Dedifferentiated amniotic fluid mesenchymal stem cell (primary cell): ENCODE results near the gene PAOX.
A peak's percentile ranks its signal among the peaks of the same experiment; 100 is the strongest.
"Not testable (repeated sequence)": the region's sequence is repeated elsewhere in the genome, so short reads cannot be mapped to it uniquely, and the experiment has no call there.

ENCODE experiments used
- DNase-seq: peaks from one replicate; pipeline ENCODE4 v3.0.0-alpha.2; 2016; ENCODE audit errors: extremely low spot score

The PAOX gene

GRCh38 chr10:133364645-133365431 lies 14.2 kb upstream of the PAOX start:
- DNase-seq: no peak

DNA sequence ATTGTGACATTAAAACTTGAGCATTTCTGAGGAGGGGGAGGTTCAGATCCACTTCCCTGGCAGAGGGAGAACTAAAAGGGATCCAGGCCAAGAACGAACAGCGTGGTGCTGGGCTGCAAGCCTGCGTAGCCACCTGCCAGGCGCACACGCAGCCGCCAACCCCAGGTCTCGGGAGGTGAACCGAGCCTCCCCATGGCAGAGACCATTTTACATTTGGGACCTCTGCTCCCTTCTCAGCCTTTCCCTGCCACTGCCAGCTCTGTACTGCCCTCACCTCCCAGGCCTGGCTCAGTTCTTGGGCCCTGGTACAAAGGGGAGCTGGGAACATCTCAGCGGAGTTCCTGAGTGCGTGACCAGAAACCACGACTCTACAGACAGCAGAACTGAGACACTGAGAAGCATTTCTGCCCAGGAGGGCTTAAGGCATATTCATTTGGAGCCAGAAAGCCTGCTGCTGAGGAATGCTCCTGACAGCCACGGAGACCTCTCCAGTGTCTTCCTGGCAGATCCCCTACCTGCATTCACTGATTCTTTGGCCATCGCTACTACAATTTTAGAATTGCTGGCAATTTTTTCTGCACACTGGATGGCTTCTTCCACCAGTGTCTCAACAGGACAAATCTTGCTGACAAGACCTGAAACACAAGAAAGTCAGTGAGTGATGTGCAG lies 13.5 kb upstream of the PAOX start:
- DNase-seq: no peak

DNA sequence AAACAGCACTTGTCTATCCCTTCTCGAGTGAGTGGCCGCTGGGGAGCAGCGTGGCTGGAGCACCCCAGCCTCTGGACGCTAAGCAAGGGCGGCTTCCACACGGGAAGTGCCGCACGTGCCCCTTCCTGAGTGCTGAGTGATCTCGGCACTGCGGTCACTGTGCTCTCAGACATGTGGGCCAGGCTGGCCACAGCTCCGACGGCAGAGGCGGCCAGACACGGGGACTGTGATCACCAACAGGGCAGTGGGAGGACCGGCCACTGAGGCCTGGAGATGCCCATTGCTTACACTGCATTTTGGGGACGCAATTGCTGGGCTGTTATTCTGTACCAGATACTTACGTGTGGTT lies 13.0 kb upstream of the PAOX start:
- DNase-seq: no peak

DNA sequence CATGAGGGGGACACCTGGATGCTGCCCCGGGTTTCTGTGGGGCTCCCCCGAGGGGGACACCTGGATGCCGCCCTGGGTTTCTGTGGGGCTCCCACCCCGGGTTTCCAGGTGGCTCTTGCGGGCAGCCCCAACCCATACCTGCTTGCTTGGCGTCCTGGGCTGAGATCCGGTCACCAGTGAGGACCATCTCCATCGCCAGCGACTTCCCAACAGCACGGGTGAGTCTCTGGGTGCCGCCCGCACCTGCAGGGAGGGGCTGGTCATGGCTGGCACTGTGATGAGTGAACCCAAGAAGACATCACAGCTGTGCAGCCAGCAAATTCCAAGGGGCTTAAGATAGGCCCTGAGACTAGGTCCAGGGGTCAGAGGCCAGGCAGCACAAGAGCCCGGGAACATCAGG lies 12.3 kb upstream of the PAOX start:
- no peak for DNase-seq

- not testable (repeated sequence) for DNase-seq
Measured at GRCh38 chr10:133367461-133367860, 11.6 kb upstream of the PAOX start.

GRCh38 chr10:133368153-133368552 lies 10.9 kb upstream of the PAOX start:
- no peak for DNase-seq

DNA sequence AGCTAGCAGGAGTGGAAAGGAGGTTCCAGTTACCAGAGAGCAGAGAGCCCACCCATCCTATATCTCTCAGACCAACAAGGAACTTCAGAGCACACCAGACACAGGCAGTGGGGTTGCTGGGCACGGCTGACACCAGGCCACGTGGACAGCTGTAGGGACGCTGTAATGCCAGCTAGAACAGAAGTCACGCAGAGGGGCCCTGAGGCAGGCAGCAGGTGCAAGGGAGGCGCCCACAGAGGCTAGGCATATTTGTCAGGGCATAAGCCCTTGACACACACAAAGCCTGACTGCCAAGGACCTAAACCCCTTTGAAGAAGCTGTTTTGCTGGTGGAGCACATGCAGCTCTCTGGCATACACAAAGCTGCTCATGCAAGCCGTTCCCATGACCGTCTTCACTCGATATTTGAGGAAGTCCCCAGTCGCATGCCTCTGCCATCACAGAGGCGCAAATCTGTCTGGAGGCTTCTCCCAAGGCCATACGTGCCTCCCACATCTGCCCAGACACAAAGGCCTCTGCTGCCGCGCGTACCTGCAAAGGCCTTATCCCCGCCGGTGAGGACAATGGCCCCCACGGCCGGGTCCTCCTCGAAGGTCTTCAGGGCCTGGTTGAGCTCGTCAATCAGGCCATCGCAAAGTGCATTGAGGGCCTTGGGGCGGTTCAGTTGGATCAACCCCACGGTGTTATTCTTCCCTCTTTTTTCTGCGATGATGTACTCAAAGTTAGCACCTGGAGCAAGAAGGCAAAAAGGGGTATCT lies 8.9 kb upstream of the PAOX start:
- DNase-seq: no peak

DNA sequence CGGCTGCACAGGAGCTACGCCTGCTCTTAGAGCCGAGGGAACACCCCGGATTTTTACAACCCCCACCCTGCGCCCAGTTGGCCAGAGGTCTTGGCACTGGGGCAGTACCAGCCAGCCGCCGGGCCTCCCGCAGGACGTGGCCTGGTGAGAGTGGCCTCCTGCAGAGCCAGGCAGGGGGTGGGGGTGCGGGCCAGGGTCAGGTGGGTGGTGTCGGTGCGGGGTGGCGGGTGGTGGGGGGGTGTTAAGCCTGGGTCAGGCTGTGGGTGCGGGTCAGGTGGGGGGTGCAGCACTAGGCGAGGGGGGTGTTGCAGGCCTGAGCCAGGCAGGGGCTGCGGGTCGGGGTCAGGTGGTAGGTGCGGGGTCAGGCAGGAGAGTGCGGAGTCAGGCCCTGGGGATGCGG lies 6.6 kb upstream of the PAOX start:
- no peak for DNase-seq

- peak; percentile 86 for DNase-seq
Measured at GRCh38 chr10:133373174-133374090, 5.6 kb upstream of the PAOX start, which contains the start of gene ECHS1. ECHS1 (minus strand) TSS chr10:133373354; CDS start chr10:133373333, 21 bp downstream.

DNA sequence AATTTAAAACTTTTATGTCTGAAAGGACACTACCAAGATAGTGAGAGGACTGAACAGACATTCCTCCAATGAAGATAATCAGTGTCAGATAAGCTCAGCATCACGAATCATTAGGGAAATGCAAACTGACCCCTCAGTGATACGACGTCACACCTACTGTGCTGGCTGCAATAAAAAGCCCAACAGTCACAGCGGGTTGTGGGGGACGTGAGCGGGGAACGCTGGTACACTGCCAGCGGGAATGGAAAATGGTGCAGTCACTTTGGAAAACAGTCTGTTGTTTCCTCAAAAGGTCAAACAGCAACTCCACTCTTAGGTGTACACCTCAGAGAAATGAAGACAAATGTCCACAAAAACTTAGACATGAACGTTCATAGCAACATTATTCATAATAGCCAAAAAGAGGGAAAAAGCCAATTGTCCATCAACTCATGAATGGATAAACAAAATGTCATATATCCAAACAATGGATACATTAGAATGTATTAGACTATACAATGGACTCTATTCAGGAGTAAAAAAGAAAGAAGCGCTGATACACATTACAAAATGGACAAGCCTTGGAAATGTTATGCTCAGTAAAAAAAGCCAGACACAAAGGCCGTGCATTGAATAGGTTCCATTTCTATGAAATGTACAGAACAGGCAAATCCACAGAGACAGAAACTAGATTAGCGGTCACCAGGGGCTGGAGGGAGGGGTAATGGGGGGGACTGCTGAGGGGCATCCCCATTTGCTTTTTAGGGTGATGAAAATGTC lies 3.5 kb upstream of the PAOX start:
- no peak for DNase-seq

DNA sequence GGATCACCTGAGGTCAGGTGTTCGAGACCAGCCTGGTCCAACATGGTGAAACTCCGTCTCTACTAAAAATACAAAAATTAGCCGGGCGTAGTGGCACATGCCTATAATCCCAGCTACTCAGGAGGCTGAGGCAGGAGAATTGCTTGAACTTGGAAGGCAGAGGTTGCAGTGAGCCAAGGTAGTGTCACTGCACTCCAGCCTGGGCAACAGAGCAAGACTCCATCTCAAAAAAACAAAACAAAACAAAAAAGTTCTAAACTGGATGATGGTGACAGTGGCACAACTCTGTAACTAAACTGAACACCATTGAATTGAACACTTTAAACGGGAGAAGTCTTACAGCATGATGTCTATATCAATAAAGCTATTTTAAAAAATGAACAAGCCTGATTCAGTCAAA lies 2.9 kb upstream of the PAOX start:
- not testable (repeated sequence) for DNase-seq

GRCh38 chr10:133377025-133377817 lies 1.8 kb upstream of the PAOX start:
- no peak for DNase-seq

DNA sequence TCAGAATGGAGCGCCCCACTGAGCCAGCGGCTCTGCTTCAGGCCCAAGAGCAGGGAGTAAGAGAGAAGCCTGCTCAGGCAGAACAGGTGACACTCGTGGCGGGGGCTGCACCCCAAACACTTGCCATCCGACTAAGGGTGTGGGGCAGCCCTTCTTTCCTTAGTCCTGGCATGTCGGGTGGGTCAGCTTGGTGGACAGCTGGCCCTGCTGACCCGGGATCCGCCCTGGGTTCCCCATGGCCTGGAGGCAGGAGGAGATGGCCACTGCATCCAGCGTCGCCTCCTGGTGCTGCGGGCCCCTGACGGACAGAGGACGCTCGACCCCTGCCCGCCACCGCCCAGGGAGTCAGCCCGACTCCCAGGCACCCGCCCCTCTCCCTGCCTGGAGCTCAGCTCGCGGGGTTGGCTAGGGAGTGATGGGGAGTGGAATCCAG lies 1.2 kb upstream of the PAOX start:
- no peak for DNase-seq

- peak; percentile 22 for DNase-seq
Measured at GRCh38 chr10:133378251-133379096, 588 bp upstream of the PAOX start.

GRCh38 chr10:133379801-133380666 lies 972 bp downstream of the PAOX start:
- DNase-seq: no peak

DNA sequence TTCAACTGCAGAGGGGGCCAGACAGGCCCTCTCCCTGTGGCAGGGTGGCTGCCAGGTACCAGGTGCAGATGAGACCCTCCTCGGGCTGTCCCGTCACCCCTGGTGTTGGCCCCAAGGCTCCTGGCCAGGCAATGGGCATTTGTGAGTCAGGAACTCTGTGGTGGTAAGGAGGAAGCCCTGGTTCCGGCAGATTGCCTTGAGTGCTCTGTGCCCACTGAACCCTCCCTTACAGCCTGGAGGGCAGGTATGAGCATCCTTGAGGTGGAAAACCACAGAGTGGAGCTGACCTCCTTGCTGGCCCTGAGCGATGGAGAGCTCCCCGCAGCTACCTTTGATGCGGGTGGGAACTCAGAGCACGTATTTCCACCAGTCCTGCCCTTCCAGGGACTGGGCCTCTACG lies 2.0 kb downstream of the PAOX start:
- no peak for DNase-seq

- DNase-seq: no peak
Measured at GRCh38 chr10:133383551-133383950, 4.5 kb downstream of the PAOX start.

DNA sequence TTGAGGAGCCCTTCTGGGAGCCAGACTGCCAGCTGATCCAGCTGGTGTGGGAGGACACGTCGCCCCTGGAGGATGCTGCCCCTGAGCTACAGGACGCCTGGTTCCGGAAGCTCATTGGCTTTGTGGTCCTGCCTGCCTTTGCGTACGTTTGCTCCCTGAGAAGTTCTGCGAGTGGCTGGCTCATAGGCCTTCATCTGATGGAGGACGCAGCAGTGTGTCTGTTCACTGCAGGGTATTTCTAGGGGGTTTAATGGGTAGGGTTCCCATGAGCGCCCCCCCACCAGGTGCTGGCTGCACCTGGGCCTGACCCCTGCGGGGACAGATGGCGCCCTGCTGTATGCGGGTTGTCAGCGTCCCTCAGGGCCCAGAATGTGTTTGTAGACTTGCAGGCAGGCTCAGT lies 5.0 kb downstream of the PAOX start:
- DNase-seq: no peak
